ENCODE measurements around the gene TAS2R43.
"Not testable (repeated sequence)": the region's sequence is repeated elsewhere in the genome, so short reads cannot be mapped to it uniquely, and the experiment has no call there.

The TAS2R43 gene

GRCh38 chr12:11133162-11133561 is 41.0 kb upstream of the TAS2R43 start:
- Histone ChIP-seq H3K4me2 (ENCODE audit: insufficient read depth, low read length, poor library complexity, severe bottlenecking) (no peak overlapping the region), H3K79me1 (ENCODE audit: low read depth, low read length) (peaks cover 9% of the 10 kb centered on the region), H2AK5ac (ENCODE audit: low read depth, low read length) (no peak overlapping the region), H3K27me3 (ENCODE audit: control insufficient read depth in 3 of 3, insufficient read depth in 3 of 3, low read depth in 1 of 3, low read length in 3 of 3) (no peaks in the 10 kb centered on the region), H3K4me3 (ENCODE audit: low read length in 2 of 2) (no peak overlapping the region), H4K91ac (ENCODE audit: low read depth, low read length, poor library complexity) (no peak overlapping the region), H3K4ac (ENCODE audit: low read length) (no peak overlapping the region), H3K23ac (ENCODE audit: low read depth, low read length, poor library complexity) (no peak overlapping the region), H3K27ac (replicated peaks; ENCODE audit: low read length) (no peak overlapping the region), H3K18ac (ENCODE audit: low read length) (no peak overlapping the region), H3K4me1 (ENCODE audit: control insufficient read depth in 2 of 2, insufficient read depth in 1 of 2, low read depth in 1 of 2, low read length in 2 of 2) (no peaks in the 10 kb centered on the region), H3K9ac (ENCODE audit: low read depth, low read length, poor library complexity) (no peak overlapping the region), H3K14ac (ENCODE audit: low read length) (no peak overlapping the region), H2BK120ac (ENCODE audit: low read depth, low read length) (no peak overlapping the region), H3K36me3 (replicated peaks in 1 of 2; ENCODE audit: control insufficient read depth in 2 of 2, insufficient read depth in 2 of 2, low read length in 2 of 2) (peaks cover 0 to 20% of the 10 kb centered on the region in 2 donors), H2BK12ac (ENCODE audit: low read length) (no peak overlapping the region), H4K8ac (ENCODE audit: low read depth, low read length) (no peak overlapping the region), H3K9me3 (replicated peaks in 1 of 2; ENCODE audit: control insufficient read depth in 2 of 2, insufficient read depth in 1 of 2, low read depth in 1 of 2, low read length in 2 of 2) (peaks cover 0 to 8% of the 10 kb centered on the region in 2 donors), H2AFZ (ENCODE audit: low read length) (no peak overlapping the region), H2BK5ac (ENCODE audit: low read length) (no peak overlapping the region), H2BK15ac (ENCODE audit: low read length) (no peak overlapping the region)
- no CpG with 5 or more reads among the region's 2 CpGs for WGBS, 2 donors (ENCODE audit: extremely low coverage in 2 of 2, insufficient read length in 2 of 2, insufficient replicate concordance in 1 of 2)
- no peak for DNase-seq (ENCODE audit: low spot score)

DNA sequence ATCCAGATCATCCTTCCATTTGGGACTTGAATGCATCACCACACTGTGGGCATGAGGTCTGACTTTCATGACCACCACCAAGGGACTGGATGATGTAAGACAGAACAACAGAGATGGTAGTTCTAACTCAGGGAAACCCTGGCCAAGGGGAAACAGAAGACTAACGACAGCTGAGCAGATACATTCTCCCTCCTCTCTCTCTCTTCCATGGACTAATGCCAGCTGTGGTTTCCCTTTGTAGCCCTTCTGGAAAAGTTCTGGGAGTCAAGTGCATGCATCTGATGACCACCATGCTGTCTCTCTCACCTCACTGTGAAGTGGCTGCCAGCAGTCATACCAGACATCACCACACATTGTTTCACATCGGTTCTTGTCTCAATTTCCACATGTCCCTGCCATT is 38.9 kb upstream of the TAS2R43 start:
- peaks cover 0 to 11% of the 10 kb centered on the region in 2 donors for H3K9me3 ChIP-seq (replicated peaks in 1 of 2; ENCODE audit: control insufficient read depth in 2 of 2, insufficient read depth in 1 of 2, low read depth in 1 of 2, low read length in 2 of 2)
- DNase-seq (ENCODE audit: low spot score), result no peak
- WGBS, 2 donors (ENCODE audit: extremely low coverage in 2 of 2, insufficient read length in 2 of 2, insufficient replicate concordance in 1 of 2), result no CpG with 5 or more reads among the region's 2 CpGs

GRCh38 chr12:11130382-11130781 is 38.3 kb upstream of the TAS2R43 start:
- no peak for DNase-seq (ENCODE audit: low spot score)
- peaks cover 0 to 11% of the 10 kb centered on the region in 2 donors for H3K9me3 ChIP-seq (replicated peaks in 1 of 2; ENCODE audit: control insufficient read depth in 2 of 2, insufficient read depth in 1 of 2, low read depth in 1 of 2, low read length in 2 of 2)
- H3K4ac ChIP-seq (ENCODE audit: low read length), result no peak overlapping the region
- no peak overlapping the region for H3K4me3 ChIP-seq (ENCODE audit: low read length in 2 of 2)
- H3K23ac ChIP-seq (ENCODE audit: low read depth, low read length, poor library complexity), result no peak overlapping the region
- no peak overlapping the region for H3K14ac ChIP-seq (ENCODE audit: low read length)
- no peak overlapping the region for H4K8ac ChIP-seq (ENCODE audit: low read depth, low read length)
- no peak overlapping the region for H3K9ac ChIP-seq (ENCODE audit: low read depth, low read length, poor library complexity)
- H3K4me1 ChIP-seq (ENCODE audit: control insufficient read depth in 2 of 2, insufficient read depth in 1 of 2, low read depth in 1 of 2, low read length in 2 of 2), result no peaks in the 10 kb centered on the region
- WGBS, 2 donors (ENCODE audit: extremely low coverage in 2 of 2, insufficient read length in 2 of 2, insufficient replicate concordance in 1 of 2), result no CpG with 5 or more reads among the region's 3 CpGs
- no peak overlapping the region for H2BK12ac ChIP-seq (ENCODE audit: low read length)
- H2BK5ac ChIP-seq (ENCODE audit: low read length), result no peak overlapping the region
- no peaks in the 10 kb centered on the region for H3K27me3 ChIP-seq (ENCODE audit: control insufficient read depth in 3 of 3, insufficient read depth in 3 of 3, low read depth in 1 of 3, low read length in 3 of 3)
- H3K27ac ChIP-seq (replicated peaks; ENCODE audit: low read length), result no peak overlapping the region
- no peak overlapping the region for H2AK5ac ChIP-seq (ENCODE audit: low read depth, low read length)
- H4K91ac ChIP-seq (ENCODE audit: low read depth, low read length, poor library complexity), result no peak overlapping the region
- H3K4me2 ChIP-seq (ENCODE audit: insufficient read depth, low read length, poor library complexity, severe bottlenecking), result no peak overlapping the region
- H2BK15ac ChIP-seq (ENCODE audit: low read length), result no peak overlapping the region
- H3K36me3 ChIP-seq (replicated peaks in 1 of 2; ENCODE audit: control insufficient read depth in 2 of 2, insufficient read depth in 2 of 2, low read length in 2 of 2), result peaks cover 0 to 31% of the 10 kb centered on the region in 2 donors
- no peak overlapping the region for H2AFZ ChIP-seq (ENCODE audit: low read length)
- H3K79me1 ChIP-seq (ENCODE audit: low read depth, low read length), result peaks cover 9% of the 10 kb centered on the region
- no peak overlapping the region for H3K18ac ChIP-seq (ENCODE audit: low read length)
- no peak overlapping the region for H2BK120ac ChIP-seq (ENCODE audit: low read depth, low read length)

More for the DNA sequence above, 38.9 kb upstream of the TAS2R43 start:
- no peak overlapping the region for H3K18ac ChIP-seq (ENCODE audit: low read length)
- H2AK5ac ChIP-seq (ENCODE audit: low read depth, low read length), result no peak overlapping the region
- H2BK5ac ChIP-seq (ENCODE audit: low read length), result no peak overlapping the region
- H3K27me3 ChIP-seq (ENCODE audit: control insufficient read depth in 3 of 3, insufficient read depth in 3 of 3, low read depth in 1 of 3, low read length in 3 of 3), result no peaks in the 10 kb centered on the region
- H2BK12ac ChIP-seq (ENCODE audit: low read length), result no peak overlapping the region
- no peak overlapping the region for H3K14ac ChIP-seq (ENCODE audit: low read length)
- H2BK120ac ChIP-seq (ENCODE audit: low read depth, low read length), result no peak overlapping the region
- no peak overlapping the region for H3K9ac ChIP-seq (ENCODE audit: low read depth, low read length, poor library complexity)
- no peak overlapping the region for H3K4me3 ChIP-seq (ENCODE audit: low read length in 2 of 2)
- H3K4me2 ChIP-seq (ENCODE audit: insufficient read depth, low read length, poor library complexity, severe bottlenecking), result no peak overlapping the region
- no peak overlapping the region for H2BK15ac ChIP-seq (ENCODE audit: low read length)
- no peak overlapping the region for H2AFZ ChIP-seq (ENCODE audit: low read length)
- no peak overlapping the region for H4K91ac ChIP-seq (ENCODE audit: low read depth, low read length, poor library complexity)
- peaks cover 0 to 31% of the 10 kb centered on the region in 2 donors for H3K36me3 ChIP-seq (replicated peaks in 1 of 2; ENCODE audit: control insufficient read depth in 2 of 2, insufficient read depth in 2 of 2, low read length in 2 of 2)
- peaks cover 9% of the 10 kb centered on the region for H3K79me1 ChIP-seq (ENCODE audit: low read depth, low read length)
- H3K4ac ChIP-seq (ENCODE audit: low read length), result no peak overlapping the region
- H3K23ac ChIP-seq (ENCODE audit: low read depth, low read length, poor library complexity), result no peak overlapping the region
- H4K8ac ChIP-seq (ENCODE audit: low read depth, low read length), result no peak overlapping the region
- H3K27ac ChIP-seq (replicated peaks; ENCODE audit: low read length), result no peak overlapping the region
- H3K4me1 ChIP-seq (ENCODE audit: control insufficient read depth in 2 of 2, insufficient read depth in 1 of 2, low read depth in 1 of 2, low read length in 2 of 2), result no peaks in the 10 kb centered on the region

DNA sequence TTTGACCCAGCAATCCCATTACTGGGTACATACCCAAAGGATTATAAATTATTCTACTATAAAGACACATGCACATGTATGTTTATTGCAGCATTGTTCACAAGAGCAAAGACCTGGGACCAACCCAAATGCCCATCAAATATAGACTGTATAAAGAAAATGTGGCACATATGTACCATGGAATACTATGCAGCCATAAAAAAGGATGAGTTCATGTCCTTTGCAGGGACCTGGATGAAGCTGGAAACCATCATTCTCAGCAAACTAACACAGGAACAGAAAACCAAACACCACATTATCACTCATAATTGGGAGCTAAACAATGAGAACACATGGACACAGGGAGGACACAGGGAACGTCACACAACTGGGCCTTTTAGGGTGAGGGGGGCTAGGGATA is 22.0 kb upstream of the TAS2R43 start:
- H2AK5ac ChIP-seq (ENCODE audit: low read depth, low read length); H2AFZ ChIP-seq (ENCODE audit: low read length); DNase-seq (ENCODE audit: low spot score); H2BK5ac ChIP-seq (ENCODE audit: low read length); H2BK12ac ChIP-seq (ENCODE audit: low read length); H3K36me3 ChIP-seq (replicated peaks in 1 of 2; ENCODE audit: control insufficient read depth in 2 of 2, insufficient read depth in 2 of 2, low read length in 2 of 2); H3K4me1 ChIP-seq (ENCODE audit: control insufficient read depth in 2 of 2, insufficient read depth in 1 of 2, low read depth in 1 of 2, low read length in 2 of 2); H3K9ac ChIP-seq (ENCODE audit: low read depth, low read length, poor library complexity); H3K14ac ChIP-seq (ENCODE audit: low read length); H3K27me3 ChIP-seq (ENCODE audit: control insufficient read depth in 3 of 3, insufficient read depth in 3 of 3, low read depth in 1 of 3, low read length in 3 of 3); H2BK120ac ChIP-seq (ENCODE audit: low read depth, low read length); H2BK15ac ChIP-seq (ENCODE audit: low read length); H3K18ac ChIP-seq (ENCODE audit: low read length); H3K4ac ChIP-seq (ENCODE audit: low read length); H3K4me2 ChIP-seq (ENCODE audit: insufficient read depth, low read length, poor library complexity, severe bottlenecking); H3K23ac ChIP-seq (ENCODE audit: low read depth, low read length, poor library complexity); H3K27ac ChIP-seq (replicated peaks; ENCODE audit: low read length); H4K8ac ChIP-seq (ENCODE audit: low read depth, low read length); H3K4me3 ChIP-seq (ENCODE audit: low read length in 2 of 2); H3K79me1 ChIP-seq (ENCODE audit: low read depth, low read length); H4K91ac ChIP-seq (ENCODE audit: low read depth, low read length, poor library complexity): not testable (repeated sequence)
- H3K9me3 ChIP-seq (replicated peaks in 1 of 2; ENCODE audit: control insufficient read depth in 2 of 2, insufficient read depth in 1 of 2, low read depth in 1 of 2, low read length in 2 of 2), result peaks cover 2 to 46% of the 10 kb centered on the region in 2 donors
- no CpG with 5 or more reads among the region's 1 CpG for WGBS, 2 donors (ENCODE audit: extremely low coverage in 2 of 2, insufficient read length in 2 of 2, insufficient replicate concordance in 1 of 2)
